ENCODE data around the gene OR2V2.

- TF ChIP-seq POLR2A (IDR thresholded peaks at IDR 0.05), result no peak
- TF ChIP-seq, protein P1, sequence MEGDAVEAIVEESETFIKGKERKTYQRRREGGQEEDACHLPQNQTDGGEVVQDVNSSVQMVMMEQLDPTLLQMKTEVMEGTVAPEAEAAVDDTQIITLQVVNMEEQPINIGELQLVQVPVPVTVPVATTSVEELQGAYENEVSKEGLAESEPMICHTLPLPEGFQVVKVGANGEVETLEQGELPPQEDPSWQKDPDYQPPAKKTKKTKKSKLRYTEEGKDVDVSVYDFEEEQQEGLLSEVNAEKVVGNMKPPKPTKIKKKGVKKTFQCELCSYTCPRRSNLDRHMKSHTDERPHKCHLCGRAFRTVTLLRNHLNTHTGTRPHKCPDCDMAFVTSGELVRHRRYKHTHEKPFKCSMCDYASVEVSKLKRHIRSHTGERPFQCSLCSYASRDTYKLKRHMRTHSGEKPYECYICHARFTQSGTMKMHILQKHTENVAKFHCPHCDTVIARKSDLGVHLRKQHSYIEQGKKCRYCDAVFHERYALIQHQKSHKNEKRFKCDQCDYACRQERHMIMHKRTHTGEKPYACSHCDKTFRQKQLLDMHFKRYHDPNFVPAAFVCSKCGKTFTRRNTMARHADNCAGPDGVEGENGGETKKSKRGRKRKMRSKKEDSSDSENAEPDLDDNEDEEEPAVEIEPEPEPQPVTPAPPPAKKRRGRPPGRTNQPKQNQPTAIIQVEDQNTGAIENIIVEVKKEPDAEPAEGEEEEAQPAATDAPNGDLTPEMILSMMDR (IDR thresholded peaks at IDR 0.05), result no peak
Observed at GRCh38 chr5:181114844-181115778, 32.3 kb upstream of the OR2V2 start.

Data from uterus (tissue), 2 donors.